Left lobe of liver (tissue), 2 donors: ENCODE results near the gene TAF11L14. TPM values are rescaled to one million over a fixed set of nuclear protein-coding genes. Genes with fewer than 3 reads are reported as not detected.

Experiments used
- ATAC-seq: fragments of 200-7000 bp; cut with Tn5 transposase; one replicate; pipeline ENCODE4 v1.9.1; 2020; ENCODE audit warnings: mild to moderate bottlenecking, moderate library complexity
- DNase-seq: peaks from one replicate; pipeline ENCODE4 v3.0.0-alpha.2; 2020; ENCODE audit warnings: low spot score
- total RNA-seq: library from RNA; stranded (reverse); gene quantifications from one replicate; pipeline ENCODE4 v1.2.1, GENCODE V29; 2021
- donor health status: DM: no; HTN: no; CAD: no; lungs with moderate emphysema.
- donor health status: DM: no; HTN: yes; CAD: no.

The TAF11L14 gene
- total RNA-seq, 1 donor from 2014 or later, result not detected

- ATAC-seq, result no peak
- DNase-seq, result no peak
These were observed 44.6 kb downstream of the TAF11L14 start for GRCh38 chr5:17678751-17679324.

GRCh38 chr5:17679597-17680203 lies 45.4 kb downstream of the TAF11L14 start:
- no peak for ATAC-seq

GRCh38 chr5:17680737-17681136 lies 46.5 kb downstream of the TAF11L14 start:
- DNase-seq (no peak), ATAC-seq (no peak)

More at GRCh38 chr5:17679597-17680203, 45.4 kb downstream of the TAF11L14 start:
- DNase-seq, result no peak

Other genes with a start within 250 kb of the TAF11L14 start
- not detected for gene TAF11L2, start 136.2 kb upstream of the TAF11L14 start, total RNA-seq
- gene TAF11L3, start 116.1 kb upstream of the TAF11L14 start, total RNA-seq, result not detected
- gene TAF11L4, start 112.7 kb upstream of the TAF11L14 start, total RNA-seq, result not detected
- gene TAF11L5, start 109.2 kb upstream of the TAF11L14 start, total RNA-seq, result not detected
- gene TAF11L6, start 105.8 kb upstream of the TAF11L14 start, total RNA-seq, result not detected
- gene TAF11L7, start 48.7 kb upstream of the TAF11L14 start, total RNA-seq, result not detected
- not detected for gene TAF11L8, start 43.5 kb upstream of the TAF11L14 start, total RNA-seq
- not detected for gene TAF11L9, start 40.1 kb upstream of the TAF11L14 start, total RNA-seq
- gene TAF11L10, start 36.6 kb upstream of the TAF11L14 start, total RNA-seq, result not detected
- not detected for gene TAF11L11, start 30.3 kb upstream of the TAF11L14 start, total RNA-seq
- not detected for gene TAF11L12, start 24.1 kb upstream of the TAF11L14 start, total RNA-seq
- not detected for gene TAF11L13, start 2.4 kb upstream of the TAF11L14 start, total RNA-seq